GM21526 (cell line): ENCODE results near the gene TALDO1.

Source experiments
- ATAC-seq: cut with Tn5 transposase; IDR thresholded peaks from one replicate; pipeline ENCODE4 v1.9.1; 2021; ENCODE audit warnings: moderate library complexity; ENCODE audit not compliant: unreplicated experiment, low FRiP score

The TALDO1 gene

GRCh38 chr11:810040-810567 lies 62.8 kb downstream of the TALDO1 start:
- ATAC-seq = no peak

DNA sequence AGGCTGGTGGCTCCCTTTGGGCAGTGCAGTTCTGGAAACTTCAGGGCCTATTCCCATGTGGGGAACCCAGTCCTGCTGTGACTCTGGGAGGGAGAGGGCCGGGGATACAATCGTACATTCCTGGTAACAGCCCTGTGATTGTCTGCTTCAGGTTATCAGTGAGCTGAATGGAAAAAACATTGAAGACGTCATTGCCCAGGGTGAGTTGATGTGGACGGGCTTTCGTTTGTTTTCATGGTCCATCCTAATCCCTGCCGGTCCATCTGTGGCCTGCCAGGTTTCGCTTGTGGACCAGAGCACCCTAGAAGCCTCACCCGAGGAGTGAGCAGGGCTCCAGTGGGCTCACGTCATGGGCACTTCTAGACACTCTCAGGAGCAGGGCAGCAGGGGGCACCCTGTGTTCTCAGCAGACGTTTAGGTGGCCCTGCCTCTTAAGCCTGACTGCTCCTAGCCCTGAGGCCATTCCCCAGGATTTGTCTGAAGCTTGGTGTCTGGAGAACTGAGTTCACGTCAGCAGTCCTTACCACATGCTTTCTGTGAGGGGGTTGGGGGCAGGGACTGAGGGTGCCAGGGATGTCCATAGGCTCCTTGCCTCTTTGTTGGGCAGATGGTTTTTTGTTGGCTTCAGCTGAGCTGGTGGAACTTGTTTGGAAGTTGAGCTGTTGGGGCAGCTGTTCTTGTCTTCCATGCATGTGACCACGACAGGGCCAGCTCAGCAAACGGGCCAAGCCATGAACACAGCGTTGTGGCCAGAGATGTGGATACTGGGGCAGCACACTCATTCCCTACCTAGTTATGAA lies 64.4 kb downstream of the TALDO1 start:
- ATAC-seq = no peak

DNA sequence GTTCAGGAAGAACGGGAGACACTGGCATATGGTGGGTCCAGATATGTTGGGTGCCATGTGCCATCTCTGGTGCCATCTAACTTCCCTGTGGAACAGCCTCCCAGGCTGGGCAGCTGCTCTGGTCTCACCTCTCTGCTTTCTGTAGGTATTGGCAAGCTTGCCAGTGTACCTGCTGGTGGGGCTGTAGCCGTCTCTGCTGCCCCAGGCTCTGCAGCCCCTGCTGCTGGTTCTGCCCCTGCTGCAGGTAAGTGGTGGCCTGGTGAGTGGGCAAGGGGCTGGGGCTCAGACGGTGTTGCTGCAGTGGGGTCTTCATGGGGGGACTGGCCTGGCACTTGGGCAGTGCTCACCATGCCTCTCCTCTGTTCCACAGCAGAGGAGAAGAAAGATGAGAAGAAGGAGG lies 65.1 kb downstream of the TALDO1 start:
- no peak for ATAC-seq

DNA sequence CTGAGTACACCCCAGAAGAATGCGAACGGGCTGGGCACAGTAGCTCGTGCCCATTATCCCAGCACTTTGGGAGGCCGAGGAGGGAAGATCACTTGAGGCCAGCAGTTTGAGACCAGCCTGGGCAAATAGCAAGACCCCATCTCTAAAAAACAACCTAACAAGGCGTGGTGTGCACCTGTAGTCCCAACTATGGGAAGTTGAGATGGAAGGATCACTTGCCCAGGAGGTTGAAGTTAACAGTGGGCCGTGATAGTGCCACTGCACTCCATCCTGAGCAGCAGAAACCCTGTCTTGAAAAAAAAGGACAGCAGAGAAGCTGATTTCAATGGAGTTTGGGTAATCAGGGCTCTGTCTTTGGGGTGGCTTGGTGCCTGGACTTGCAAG lies 65.8 kb downstream of the TALDO1 start:
- ATAC-seq = no peak

DNA sequence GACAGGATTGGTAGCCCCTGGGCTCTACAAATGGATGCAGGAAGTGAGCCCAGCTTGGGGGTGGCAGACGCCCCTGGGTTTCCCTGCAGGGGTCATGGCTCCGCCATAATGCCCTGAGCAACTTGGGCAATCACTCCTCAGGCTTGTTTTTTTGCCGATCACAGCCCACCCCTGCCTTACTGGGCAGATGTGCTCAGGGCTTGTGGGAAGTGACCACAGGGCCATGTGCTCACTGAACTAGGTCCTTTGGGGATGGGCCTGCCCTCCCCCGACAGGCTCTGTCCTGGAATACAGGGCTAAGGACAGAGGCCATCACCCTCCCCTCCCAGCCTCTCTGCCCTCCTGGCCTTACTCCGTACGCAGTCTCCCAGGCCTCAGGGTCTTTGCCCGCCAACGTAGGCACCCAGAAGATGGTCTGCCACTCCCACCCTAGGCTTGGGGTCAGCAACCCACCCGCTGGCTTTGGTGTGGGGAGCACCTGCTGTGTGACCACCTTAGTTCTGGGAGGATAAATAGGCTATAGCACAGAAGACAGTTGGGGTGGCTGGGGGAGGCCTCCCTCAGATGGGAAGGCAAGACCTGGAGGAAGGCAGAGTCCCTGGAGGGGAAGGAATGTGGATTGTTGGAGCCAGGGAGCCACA lies 66.3 kb downstream of the TALDO1 start:
- no peak for ATAC-seq
